MCF 10A (cell line): Measurements from ENCODE around the gene NBPF3. TPM values are rescaled to one million over a fixed set of nuclear protein-coding genes. Genes with fewer than 3 reads are reported as not detected.

ENCODE experiments used
- BruUV-seq: library from RNA; stranded (reverse); fragments of 400-500 nt; replicated peaks from 2 replicates; lab custom pipeline; 2021; lab: Mats Ljungman, UMichigan
- CTCF ChIA-PET: fragments of 300-600 bp; sonication (Branson Sonifier 250); formaldehyde crosslinking; extraction: SDS; loops from one replicate; lab custom pipeline; 2021; ENCODE audit warnings: antibody characterized with exemption, inconsistent platforms; lab: Yijun Ruan, JAX
- POLR2A ChIA-PET: fragments of 300-600, 350-650 bp; sonication (Branson Sonifier 250); formaldehyde crosslinking; extraction: SDS; loops from one replicate; lab custom pipeline; 2020; ENCODE audit warnings: antibody characterized with exemption, inconsistent platforms; lab: Yijun Ruan, JAX
- DNase-seq: peaks from one replicate; pipeline ENCODE4 v3.0.0-alpha.2; 2018; ENCODE audit not compliant: unreplicated experiment
- H3K27ac Mint-ChIP-seq: one replicate; pipeline ENCODE4 v1.8.0; 2022; ENCODE audit warnings: mild to moderate bottlenecking, low read depth, mixed read lengths; ENCODE audit not compliant: unreplicated experiment
- H3K27me3 Mint-ChIP-seq: one replicate; pipeline ENCODE4 v1.8.0; 2022; ENCODE audit warnings: mixed read lengths; ENCODE audit not compliant: insufficient read depth, unreplicated experiment
- H3K36me3 Mint-ChIP-seq: one replicate; pipeline ENCODE4 v1.8.0; 2022; ENCODE audit warnings: mild to moderate bottlenecking, moderate library complexity, mixed read lengths; ENCODE audit not compliant: insufficient read depth, unreplicated experiment
- H3K4me1 Mint-ChIP-seq: one replicate; pipeline ENCODE4 v1.8.0; 2022; ENCODE audit warnings: mixed read lengths; ENCODE audit not compliant: insufficient read depth, unreplicated experiment
- H3K4me3 Mint-ChIP-seq: one replicate; pipeline ENCODE4 v1.8.0; 2022; ENCODE audit warnings: mild to moderate bottlenecking, moderate library complexity, mixed read lengths; ENCODE audit not compliant: unreplicated experiment
- H3K9me3 Mint-ChIP-seq: one replicate; pipeline ENCODE4 v1.8.0; 2022; ENCODE audit warnings: mixed read lengths; ENCODE audit not compliant: unreplicated experiment
- CTCF ChIP-seq: fragments of 200-600 bp; IDR thresholded peaks from one replicate; pipeline ENCODE4 v1.8.0; 2022; ENCODE audit warnings: antibody characterized with exemption, mild to moderate bottlenecking; ENCODE audit not compliant: unreplicated experiment
- intact Hi-C: fragments of 100-400 bp; cut with micrococcal nuclease; formaldehyde crosslinking; loops from 2 replicates; pipeline ENCODE4 v1.14.1; 2022
- total RNA-seq: library from RNA; stranded (reverse); gene quantifications from 2 replicates; pipeline ENCODE4 v1.2.3, GENCODE V29; 2022

NBPF3 gene
- total RNA-seq, 1 experiment from 2014 or later = 6.5 TPM

GRCh38 chr1:21531241-21531640 lies 91.3 kb downstream of the NBPF3 start:
- BruUV-seq = no TSS peak
- no peak overlapping the region for H3K4me3 Mint-ChIP-seq
- intact Hi-C loops = no loop called here

GRCh38 chr1:21532496-21532895 lies 92.6 kb downstream of the NBPF3 start:
- no peak overlapping the region for H3K4me3 Mint-ChIP-seq
- intact Hi-C loops = no loop called here
- no peaks in the 10 kb centered on the region for H3K9me3 Mint-ChIP-seq
- ChIA-PET CTCF (no interaction called here), POLR2A (interaction anchor here (0.6 kb wide), 1 partner anchor 166 kb away, joined by 3 read pairs; no protein-coding TSS in a partner anchor)
- no peaks in the 10 kb centered on the region for H3K4me1 Mint-ChIP-seq
- peaks cover 39% of the 10 kb centered on the region for H3K27me3 Mint-ChIP-seq
- no TSS peak for BruUV-seq
- TF ChIP-seq CTCF = no peak
- H3K27ac Mint-ChIP-seq = no peak overlapping the region
- DNase-seq = no peak
- no peaks in the 10 kb centered on the region for H3K36me3 Mint-ChIP-seq

More at GRCh38 chr1:21531241-21531640, 91.3 kb downstream of the NBPF3 start:
- POLR2A ChIA-PET = no interaction called here
- Mint-ChIP-seq H3K27ac (no peak overlapping the region), H3K27me3 (peaks cover 39% of the 10 kb centered on the region), H3K4me1 (no peaks in the 10 kb centered on the region), H3K36me3 (no peaks in the 10 kb centered on the region), H3K9me3 (no peaks in the 10 kb centered on the region)
- CTCF ChIA-PET = no interaction called here
- no peak for DNase-seq
- no peak for TF ChIP-seq CTCF

GRCh38 chr1:21532992-21533534 lies 93.1 kb downstream of the NBPF3 start:
- no peak overlapping the region for H3K4me3 Mint-ChIP-seq
- ChIA-PET POLR2A (interaction anchor here (0.6 kb wide), 1 partner anchor 166 kb away, joined by 3 read pairs; no protein-coding TSS in a partner anchor), CTCF (interaction anchor here (0.7 kb wide), 1 partner anchor 456 kb away, joined by 3 read pairs; no protein-coding TSS in a partner anchor)
- H3K36me3 Mint-ChIP-seq = no peaks in the 10 kb centered on the region
- intact Hi-C loops = no loop called here
- H3K9me3 Mint-ChIP-seq = no peaks in the 10 kb centered on the region
- no peak overlapping the region for H3K27ac Mint-ChIP-seq
- no peak for TF ChIP-seq CTCF
- no peak for DNase-seq
- BruUV-seq = no TSS peak
- H3K27me3 Mint-ChIP-seq = peaks cover 39% of the 10 kb centered on the region
- no peaks in the 10 kb centered on the region for H3K4me1 Mint-ChIP-seq

GRCh38 chr1:21534146-21534545 lies 94.2 kb downstream of the NBPF3 start:
- H3K4me3 Mint-ChIP-seq = no peak overlapping the region
- CTCF ChIA-PET = interaction anchor here (0.6 to 4.1 kb wide), 5 partner anchors 17 to 303 kb away, joined by 3 to 26 read pairs (median 4); no protein-coding TSS in a partner anchor
- TF ChIP-seq CTCF = no peak
- no peaks in the 10 kb centered on the region for H3K36me3 Mint-ChIP-seq
- H3K27me3 Mint-ChIP-seq = peaks cover 38% of the 10 kb centered on the region
- H3K4me1 Mint-ChIP-seq = no peaks in the 10 kb centered on the region
- H3K27ac Mint-ChIP-seq = no peak overlapping the region
- POLR2A ChIA-PET = no interaction called here
- BruUV-seq = no TSS peak
- DNase-seq = no peak
- intact Hi-C loops = loop anchor here (1.0 kb wide), 1 partner anchor 164 kb away; no protein-coding TSS in a partner anchor
- no peaks in the 10 kb centered on the region for H3K9me3 Mint-ChIP-seq

Other genes starting within 250 kb of the NBPF3 start
- gene ECE1, start 149.7 kb upstream of the NBPF3 start, total RNA-seq = 40.0 and 46.8 TPM in 2 replicates
- gene ALPL, start 69.3 kb downstream of the NBPF3 start, total RNA-seq = not detected in 2 replicates
- 0.22 TPM in 1 of 2 replicates, not detected in the other for gene RAP1GAP, start 229.2 kb downstream of the NBPF3 start, total RNA-seq